K562 (cell line): Measurements from ENCODE around the gene TTC28. TPM values are rescaled to one million over a fixed set of nuclear protein-coding genes. Genes with fewer than 3 reads are reported as not detected.

Experiments
- CBX8 ChIP-seq: fragments of 200-600 bp; sonication (generic); IDR thresholded peaks from 2 replicates; pipeline ENCODE4 v1.6.1; 2012; ENCODE audit warnings: borderline replicate concordance, mixed run types, low read depth, mild to moderate bottlenecking, moderate library complexity, mixed read lengths, low read length, control low read depth, inconsistent platforms; ENCODE audit not compliant: poor library complexity, severe bottlenecking; ENCODE audit errors: extremely low read depth
- HOXB6 ChIP-seq: fragments of 250-450 bp; sonication (Bioruptor Pico); IDR thresholded peaks from 2 replicates; pipeline ENCODE4 v1.5.1; 2022; ENCODE audit warnings: mild to moderate bottlenecking, borderline replicate concordance
- KLF16 ChIP-seq: IDR thresholded peaks from 2 replicates; pipeline ENCODE4 v1.6.1; 2016; ENCODE audit warnings: antibody characterized with exemption
- MECOM ChIP-seq: fragments of 250-450 bp; sonication (Bioruptor Pico); IDR thresholded peaks from 2 replicates; pipeline ENCODE4 v1.8.0; 2022; ENCODE audit warnings: inconsistent platforms
- MEIS2 ChIP-seq: fragments of 450-650 bp; IDR thresholded peaks from 2 replicates; pipeline ENCODE4 v1.6.1; 2014; ENCODE audit warnings: mild to moderate bottlenecking; ENCODE audit not compliant: partially characterized antibody
- RCOR1 ChIP-seq, 2 experiments: IDR thresholded peaks; 2 replicates each; pipeline ENCODE4 v1.6.1; 2012; ENCODE audit warnings: low read depth in 2 of 2, low read length in 2 of 2, borderline replicate concordance in 1 of 2, improper control_type of control experiment in 1 of 2
- STAT5B ChIP-seq: fragments of 250-450 bp; sonication (Bioruptor Pico); IDR thresholded peaks from 2 replicates; pipeline ENCODE4 v1.8.0; 2021; ENCODE audit warnings: mild to moderate bottlenecking, inconsistent platforms
- TBL1XR1 ChIP-seq, 2 experiments: IDR thresholded peaks; 2 replicates each; pipeline ENCODE4 v1.6.1; 2012; ENCODE audit warnings: improper control_type of control experiment in 2 of 2, low read length in 2 of 2, mild to moderate bottlenecking in 1 of 2
- ZNF133 ChIP-seq: fragments of 250-450 bp; sonication (Bioruptor Pico); IDR thresholded peaks from 2 replicates; pipeline ENCODE4 v1.4.0; 2020; ENCODE audit warnings: mild to moderate bottlenecking
- ZNF445 ChIP-seq: fragments of 250-450 bp; sonication (Bioruptor Pico); IDR thresholded peaks from 2 replicates; pipeline ENCODE4 v1.4.0; 2020; ENCODE audit warnings: low read depth, mild to moderate bottlenecking, moderate library complexity
- ZNF583 ChIP-seq: fragments of 250-450 bp; sonication (Bioruptor Pico); IDR thresholded peaks from 2 replicates; pipeline ENCODE4 v1.4.0; 2020
- ZNF589 ChIP-seq: fragments of 200-800 bp; sonication (Bioruptor generic); IDR thresholded peaks from 2 replicates; pipeline ENCODE4 v1.6.1; 2016; ENCODE audit warnings: low read depth, missing genetic modification characterization, missing compliant biosample characterization
- polyA plus RNA-seq, 8 experiments: library from polyadenylated mRNA; depleted of rRNA in 4 of 8; stranded (reverse) in 5 of 8; unstranded in 3 of 8; fragments of >200 nt; fragmentation: Nextera tagmentation in 2 of 8; fragmentation: Illumina TruSeq in 1 of 8; extraction: Ambion mirVana in 2 of 8; extraction: Trizol in 1 of 8; gene quantifications; 2 replicates each; pipeline versions ENCODE4 v1.2.1 to v1.2.3, GENCODE V29; 2011 to 2014; ENCODE audit warnings: inconsistent platforms in 1 of 8, missing spikeins in 1 of 8
- total RNA-seq, 7 experiments: library from RNA; depleted of rRNA in 6 of 7; stranded (reverse); fragments of >200 nt in 6 of 7; fragmentation: Illumina TruSeq in 2 of 7; extraction: Trizol in 2 of 7; gene quantifications; 2 replicates each; pipeline versions ENCODE4 v1.2.1 to v1.2.3, GENCODE V29; 2011 to 2021; ENCODE audit warnings: low replicate concordance in 1 of 7
- TF ChIP-seq, protein P1 (sequence below): fragments of 450-650 bp; IDR thresholded peaks from 2 replicates; pipeline ENCODE4 v1.6.1; 2016
- TF ChIP-seq, protein P2 (sequence below): fragments of 250-450 bp; sonication (Bioruptor Pico); IDR thresholded peaks from 2 replicates; pipeline ENCODE4 v1.4.0; 2020; ENCODE audit warnings: mild to moderate bottlenecking, moderate library complexity
- TF ChIP-seq, protein P3 (sequence below): fragments of 450-650 bp; formaldehyde crosslinking; IDR thresholded peaks from 2 replicates; pipeline ENCODE4 v1.4.0; 2020; ENCODE audit warnings: mild to moderate bottlenecking
- TF ChIP-seq, protein P4 (sequence below): fragments of 250-450 bp; sonication (Bioruptor Pico); IDR thresholded peaks from 2 replicates; pipeline ENCODE4 v1.4.0; 2020; ENCODE audit warnings: mild to moderate bottlenecking
- TF ChIP-seq, protein P5 (sequence below): sonication (generic); formaldehyde crosslinking; IDR thresholded peaks from 2 replicates; pipeline ENCODE4 v1.8.0; 2022; ENCODE audit warnings: mild to moderate bottlenecking, low read depth, missing genetic modification reagents
- TF ChIP-seq, protein P6 (sequence below): fragments of 450-650 bp; formaldehyde crosslinking; IDR thresholded peaks from 2 replicates; pipeline ENCODE4 v1.4.0; 2022; ENCODE audit warnings: missing genetic modification characterization

The TTC28 gene
- total and polyA plus RNA-seq, 9 of the 15 experiments (the other 6 are each of a cell fraction or from before 2014, with no cell fraction given): 0.22 to 10.7 (median 3.1) TPM

DNA sequence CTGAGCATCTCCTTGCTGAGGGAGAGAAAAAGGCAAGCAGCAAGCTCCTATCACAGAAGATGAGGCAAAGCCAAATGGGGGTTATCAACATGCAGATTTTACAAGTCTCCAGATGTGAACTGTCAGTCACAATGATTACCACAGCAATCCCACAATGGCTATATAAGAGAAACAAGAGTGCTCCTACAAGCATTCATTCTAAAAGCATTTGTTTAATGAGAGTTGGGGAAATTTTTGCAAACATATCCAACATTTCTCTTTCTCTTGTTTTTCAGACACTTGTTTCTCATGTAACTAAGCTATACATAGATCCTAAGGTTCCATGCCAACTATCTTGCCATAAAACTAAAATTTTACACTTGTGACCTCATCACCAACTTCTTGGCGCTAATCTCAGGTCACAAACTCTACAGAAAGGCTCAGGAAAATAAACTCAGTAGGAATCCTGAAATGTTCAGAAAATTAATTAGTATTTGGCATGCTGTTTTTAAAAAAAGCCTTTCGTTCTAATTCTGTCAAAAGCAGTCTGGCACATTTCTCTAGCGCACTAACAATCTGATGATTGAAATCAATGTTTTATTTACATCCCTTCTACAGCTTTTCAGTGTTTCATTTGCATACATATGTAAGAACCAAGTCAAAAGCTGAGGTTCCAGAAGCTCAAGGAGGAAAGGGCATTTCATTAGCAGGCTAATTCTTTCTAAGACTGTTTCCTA lies 199.5 kb downstream of the TTC28 start (continued):
- TF ChIP-seq, protein P1, sequence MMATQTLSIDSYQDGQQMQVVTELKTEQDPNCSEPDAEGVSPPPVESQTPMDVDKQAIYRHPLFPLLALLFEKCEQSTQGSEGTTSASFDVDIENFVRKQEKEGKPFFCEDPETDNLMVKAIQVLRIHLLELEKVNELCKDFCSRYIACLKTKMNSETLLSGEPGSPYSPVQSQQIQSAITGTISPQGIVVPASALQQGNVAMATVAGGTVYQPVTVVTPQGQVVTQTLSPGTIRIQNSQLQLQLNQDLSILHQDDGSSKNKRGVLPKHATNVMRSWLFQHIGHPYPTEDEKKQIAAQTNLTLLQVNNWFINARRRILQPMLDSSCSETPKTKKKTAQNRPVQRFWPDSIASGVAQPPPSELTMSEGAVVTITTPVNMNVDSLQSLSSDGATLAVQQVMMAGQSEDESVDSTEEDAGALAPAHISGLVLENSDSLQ: peak; percentile 86
- TF ChIP-seq RCOR1 (IDR thresholded peaks at IDR 0.05; ENCODE audit: borderline replicate concordance in 1 of 2, low read depth in 2 of 2, low read length in 2 of 2): peak in 1 of 2 experiments; percentile 10; a peak in 1 of 4 replicates
- TF ChIP-seq ZNF583: no peak
- TF ChIP-seq CBX8: no peak
- no peak for TF ChIP-seq ZNF133 (CRISPR knock-in tag)
- TF ChIP-seq TBL1XR1 (IDR thresholded peaks at IDR 0.05; ENCODE audit: low read length in 2 of 2): no peak
- TF ChIP-seq ZNF445: no peak
- TF ChIP-seq, protein P2, sequence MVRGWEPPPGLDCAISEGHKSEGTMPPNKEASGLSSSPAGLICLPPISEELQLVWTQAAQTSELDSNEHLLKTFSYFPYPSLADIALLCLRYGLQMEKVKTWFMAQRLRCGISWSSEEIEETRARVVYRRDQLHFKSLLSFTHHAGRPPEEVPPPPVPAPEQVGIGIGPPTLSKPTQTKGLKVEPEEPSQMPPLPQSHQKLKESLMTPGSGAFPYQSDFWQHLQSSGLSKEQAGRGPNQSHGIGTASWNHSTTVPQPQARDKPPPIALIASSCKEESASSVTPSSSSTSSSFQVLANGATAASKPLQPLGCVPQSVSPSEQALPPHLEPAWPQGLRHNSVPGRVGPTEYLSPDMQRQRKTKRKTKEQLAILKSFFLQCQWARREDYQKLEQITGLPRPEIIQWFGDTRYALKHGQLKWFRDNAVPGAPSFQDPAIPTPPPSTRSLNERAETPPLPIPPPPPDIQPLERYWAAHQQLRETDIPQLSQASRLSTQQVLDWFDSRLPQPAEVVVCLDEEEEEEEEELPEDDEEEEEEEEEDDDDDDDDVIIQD (CRISPR knock-in tag): no peak
- TF ChIP-seq STAT5B: no peak
- TF ChIP-seq ZNF589 (CRISPR knock-in tag): no peak
- TF ChIP-seq, protein P3, sequence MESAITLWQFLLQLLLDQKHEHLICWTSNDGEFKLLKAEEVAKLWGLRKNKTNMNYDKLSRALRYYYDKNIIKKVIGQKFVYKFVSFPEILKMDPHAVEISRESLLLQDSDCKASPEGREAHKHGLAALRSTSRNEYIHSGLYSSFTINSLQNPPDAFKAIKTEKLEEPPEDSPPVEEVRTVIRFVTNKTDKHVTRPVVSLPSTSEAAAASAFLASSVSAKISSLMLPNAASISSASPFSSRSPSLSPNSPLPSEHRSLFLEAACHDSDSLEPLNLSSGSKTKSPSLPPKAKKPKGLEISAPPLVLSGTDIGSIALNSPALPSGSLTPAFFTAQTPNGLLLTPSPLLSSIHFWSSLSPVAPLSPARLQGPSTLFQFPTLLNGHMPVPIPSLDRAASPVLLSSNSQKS: no peak
- TF ChIP-seq, protein P4, sequence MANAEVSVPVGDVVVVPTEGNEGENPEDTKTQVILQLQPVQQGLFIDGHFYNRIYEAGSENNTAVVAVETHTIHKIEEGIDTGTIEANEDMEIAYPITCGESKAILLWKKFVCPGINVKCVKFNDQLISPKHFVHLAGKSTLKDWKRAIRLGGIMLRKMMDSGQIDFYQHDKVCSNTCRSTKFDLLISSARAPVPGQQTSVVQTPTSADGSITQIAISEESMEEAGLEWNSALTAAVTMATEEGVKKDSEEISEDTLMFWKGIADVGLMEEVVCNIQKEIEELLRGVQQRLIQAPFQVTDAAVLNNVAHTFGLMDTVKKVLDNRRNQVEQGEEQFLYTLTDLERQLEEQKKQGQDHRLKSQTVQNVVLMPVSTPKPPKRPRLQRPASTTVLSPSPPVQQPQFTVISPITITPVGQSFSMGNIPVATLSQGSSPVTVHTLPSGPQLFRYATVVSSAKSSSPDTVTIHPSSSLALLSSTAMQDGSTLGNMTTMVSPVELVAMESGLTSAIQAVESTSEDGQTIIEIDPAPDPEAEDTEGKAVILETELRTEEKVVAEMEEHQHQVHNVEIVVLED (CRISPR knock-in tag): no peak
- no peak for TF ChIP-seq KLF16
- TF ChIP-seq, protein P5, sequence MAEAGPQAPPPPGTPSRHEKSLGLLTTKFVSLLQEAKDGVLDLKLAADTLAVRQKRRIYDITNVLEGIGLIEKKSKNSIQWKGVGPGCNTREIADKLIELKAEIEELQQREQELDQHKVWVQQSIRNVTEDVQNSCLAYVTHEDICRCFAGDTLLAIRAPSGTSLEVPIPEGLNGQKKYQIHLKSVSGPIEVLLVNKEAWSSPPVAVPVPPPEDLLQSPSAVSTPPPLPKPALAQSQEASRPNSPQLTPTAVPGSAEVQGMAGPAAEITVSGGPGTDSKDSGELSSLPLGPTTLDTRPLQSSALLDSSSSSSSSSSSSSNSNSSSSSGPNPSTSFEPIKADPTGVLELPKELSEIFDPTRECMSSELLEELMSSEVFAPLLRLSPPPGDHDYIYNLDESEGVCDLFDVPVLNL: no peak
- TF ChIP-seq, protein P6, sequence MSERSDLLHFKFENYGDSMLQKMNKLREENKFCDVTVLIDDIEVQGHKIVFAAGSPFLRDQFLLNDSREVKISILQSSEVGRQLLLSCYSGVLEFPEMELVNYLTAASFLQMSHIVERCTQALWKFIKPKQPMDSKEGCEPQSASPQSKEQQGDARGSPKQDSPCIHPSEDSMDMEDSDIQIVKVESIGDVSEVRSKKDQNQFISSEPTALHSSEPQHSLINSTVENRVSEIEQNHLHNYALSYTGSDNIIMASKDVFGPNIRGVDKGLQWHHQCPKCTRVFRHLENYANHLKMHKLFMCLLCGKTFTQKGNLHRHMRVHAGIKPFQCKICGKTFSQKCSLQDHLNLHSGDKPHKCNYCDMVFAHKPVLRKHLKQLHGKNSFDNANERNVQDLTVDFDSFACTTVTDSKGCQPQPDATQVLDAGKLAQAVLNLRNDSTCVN (CRISPR knock-in tag): no peak
- no peak for TF ChIP-seq MECOM (CRISPR knock-in tag)
- no peak for TF ChIP-seq HOXB6 (CRISPR knock-in tag)
- peak; percentile 17 for TF ChIP-seq MEIS2
